Hematopoietic multipotent progenitor cell treated with erythropoietin and hydrocortisone succinate and interleukin-3 and kit ligand, for 17 days (in vitro differentiated cells): ENCODE data around the gene TACR1.

Source experiments
- DNase-seq: peaks from one replicate; pipeline ENCODE4 v3.0.0-alpha.2; 2015; ENCODE audit warnings: low spot score

TACR1 gene

DNA sequence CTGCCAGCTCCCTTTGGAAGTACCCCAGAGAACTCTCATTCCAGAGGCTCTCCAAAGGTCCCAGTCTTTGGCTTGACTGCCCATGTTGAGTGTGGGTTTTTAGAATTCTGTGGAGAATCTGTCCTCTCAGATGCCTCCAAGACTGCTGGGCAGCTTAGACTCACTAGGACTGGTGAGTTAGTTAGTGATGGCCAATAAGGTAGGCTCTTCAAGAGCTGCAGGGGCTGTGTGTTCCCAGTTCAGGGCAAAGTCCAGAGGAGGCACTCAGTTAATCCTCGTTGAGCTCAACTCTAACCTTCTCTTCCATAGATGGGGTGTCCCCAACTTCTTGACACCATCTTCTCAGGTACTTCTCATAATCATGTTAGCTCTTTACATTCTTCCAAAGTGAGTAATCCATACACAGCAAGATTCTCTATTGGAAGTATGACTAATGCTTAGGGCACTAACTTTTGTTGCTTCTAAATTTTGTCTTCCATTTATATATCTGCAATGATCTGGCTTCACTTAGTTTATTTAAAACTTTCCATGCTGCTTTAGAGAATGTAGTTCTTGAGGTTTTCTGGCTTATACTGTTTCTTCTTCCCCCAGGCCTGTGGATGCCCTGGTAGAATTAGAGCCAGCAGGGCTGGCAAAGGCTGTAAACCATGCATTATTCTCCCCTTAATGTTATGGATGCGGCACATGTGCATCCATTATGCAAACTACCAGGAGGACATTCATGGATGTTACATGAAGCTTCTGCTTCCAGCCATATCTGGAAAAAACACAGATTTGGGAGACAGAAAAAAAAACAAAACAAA, 151.9 kb downstream of the TACR1 start:
- DNase-seq = no peak

DNA sequence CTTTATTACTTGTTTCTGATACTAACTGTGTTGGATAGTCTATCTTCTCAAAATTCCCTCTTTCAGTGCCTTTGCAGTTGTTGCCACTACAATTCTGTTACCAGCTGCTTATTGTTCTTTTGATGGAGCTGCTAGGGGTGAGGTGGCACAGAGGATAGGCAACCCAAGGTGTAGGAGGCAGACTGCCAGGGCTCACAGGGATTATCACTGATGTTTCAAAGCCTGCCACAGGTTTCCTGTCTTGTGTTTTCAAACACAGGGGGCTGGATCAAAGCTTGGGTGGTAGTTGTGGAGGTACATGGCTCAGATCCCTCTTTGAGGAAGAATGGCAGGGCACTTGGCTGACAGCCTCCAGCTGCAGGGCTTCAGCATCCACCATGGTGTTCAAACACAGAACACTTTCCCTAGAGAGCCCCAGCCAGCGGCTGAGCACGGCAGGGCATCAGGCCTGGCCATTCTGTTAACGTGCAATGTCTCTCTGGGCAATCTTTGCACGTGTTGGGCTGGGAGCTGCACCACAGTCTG, 153.7 kb downstream of the TACR1 start:
- DNase-seq = no peak

DNA sequence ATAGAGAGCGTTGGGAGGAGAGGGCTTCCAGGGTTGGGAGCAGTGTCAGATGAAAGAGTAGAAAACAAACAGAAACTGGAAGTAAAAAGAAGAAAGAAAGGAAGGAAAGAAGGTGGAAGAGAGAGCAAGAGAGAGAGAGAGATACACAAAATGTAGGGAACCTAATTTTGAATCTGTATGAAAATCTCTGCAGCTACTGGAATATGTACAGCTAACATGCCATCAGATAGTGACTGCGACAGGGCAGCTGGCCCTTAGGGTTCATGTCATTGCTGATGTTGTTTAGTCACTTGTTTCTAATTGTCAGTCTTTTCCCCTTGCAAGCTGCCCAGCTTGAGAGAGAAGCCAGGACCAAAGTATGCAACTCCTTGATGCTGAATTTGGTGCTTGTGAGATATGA, 155.0 kb downstream of the TACR1 start:
- no peak for DNase-seq

DNA sequence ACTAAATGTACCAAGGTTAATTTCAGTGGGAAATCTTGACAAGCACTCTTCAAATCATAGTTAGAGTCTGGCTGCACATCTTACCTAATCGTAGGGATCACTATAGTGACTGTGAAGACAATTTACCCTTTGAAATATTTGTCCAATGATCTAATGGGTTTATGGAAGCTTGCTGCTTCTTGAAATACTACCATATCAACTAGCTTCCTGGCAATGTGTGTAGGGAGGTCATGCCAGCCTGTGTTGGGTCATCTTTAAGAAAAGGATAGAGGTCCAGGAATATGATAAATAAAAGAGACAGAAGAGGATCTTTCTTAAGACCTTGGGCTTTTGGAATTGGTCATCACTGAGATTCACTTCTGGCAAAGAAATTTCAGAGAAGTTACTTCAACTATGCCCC, 156.5 kb downstream of the TACR1 start:
- DNase-seq = no peak

DNA sequence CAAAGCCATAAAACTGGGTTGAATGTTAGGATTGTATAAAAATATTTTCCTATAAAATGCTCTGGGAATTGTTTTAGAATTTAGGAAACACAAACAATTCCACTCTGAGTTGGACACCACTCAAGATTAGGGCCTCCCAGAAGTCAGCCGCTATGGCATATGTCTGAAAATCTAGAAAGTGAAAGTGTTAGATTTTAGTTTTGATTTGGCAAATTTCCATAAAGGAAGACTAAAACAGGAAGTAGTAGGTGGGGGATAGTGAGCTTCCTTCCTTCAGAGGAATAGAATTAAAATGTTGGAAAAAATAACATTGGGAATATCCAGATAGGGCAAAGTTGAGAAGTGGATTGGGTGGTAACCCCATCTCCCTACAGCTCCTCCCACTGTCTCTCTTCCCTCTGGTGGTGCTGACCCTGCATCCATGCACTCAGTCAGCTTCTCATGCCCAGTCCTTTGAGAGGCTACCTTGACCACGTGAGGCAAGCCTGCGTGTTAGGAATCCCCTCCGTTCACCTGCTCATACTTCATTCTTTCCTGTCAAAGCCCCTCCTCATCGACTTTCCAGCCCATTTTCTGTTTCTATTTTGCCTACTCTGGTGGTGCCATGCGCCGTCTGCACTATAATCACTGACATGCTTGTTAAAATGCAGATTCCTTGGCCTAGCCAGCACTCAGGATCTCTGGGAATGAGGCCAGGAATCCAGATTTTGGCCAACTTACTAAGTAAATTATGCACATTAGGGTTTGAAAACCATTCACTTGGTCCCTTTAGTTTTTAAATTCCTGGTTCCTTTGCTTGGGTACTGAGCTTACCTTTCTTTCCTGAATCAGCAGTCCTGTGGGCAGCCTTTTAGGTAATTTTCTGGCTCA, 157.4 kb downstream of the TACR1 start:
- DNase-seq = no peak

DNA sequence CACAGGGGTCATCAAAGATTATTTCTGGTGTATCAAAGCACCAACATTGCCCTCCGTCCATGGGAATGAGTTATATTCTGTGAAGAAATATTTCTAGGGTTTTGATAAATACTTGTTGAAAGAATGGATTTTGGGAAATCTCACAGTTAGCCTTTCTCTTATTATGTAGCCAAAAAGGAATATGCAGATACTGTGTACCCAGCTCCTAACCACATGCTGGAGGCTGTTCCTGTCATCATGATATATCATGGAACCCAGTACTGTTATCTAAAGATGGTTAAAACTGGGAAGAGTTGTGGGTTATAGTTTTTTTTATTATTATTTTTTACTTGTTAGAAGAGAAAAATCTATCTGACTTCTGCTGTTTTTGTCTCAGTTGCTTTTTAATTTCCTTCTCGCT, 158.1 kb downstream of the TACR1 start:
- no peak for DNase-seq

DNA sequence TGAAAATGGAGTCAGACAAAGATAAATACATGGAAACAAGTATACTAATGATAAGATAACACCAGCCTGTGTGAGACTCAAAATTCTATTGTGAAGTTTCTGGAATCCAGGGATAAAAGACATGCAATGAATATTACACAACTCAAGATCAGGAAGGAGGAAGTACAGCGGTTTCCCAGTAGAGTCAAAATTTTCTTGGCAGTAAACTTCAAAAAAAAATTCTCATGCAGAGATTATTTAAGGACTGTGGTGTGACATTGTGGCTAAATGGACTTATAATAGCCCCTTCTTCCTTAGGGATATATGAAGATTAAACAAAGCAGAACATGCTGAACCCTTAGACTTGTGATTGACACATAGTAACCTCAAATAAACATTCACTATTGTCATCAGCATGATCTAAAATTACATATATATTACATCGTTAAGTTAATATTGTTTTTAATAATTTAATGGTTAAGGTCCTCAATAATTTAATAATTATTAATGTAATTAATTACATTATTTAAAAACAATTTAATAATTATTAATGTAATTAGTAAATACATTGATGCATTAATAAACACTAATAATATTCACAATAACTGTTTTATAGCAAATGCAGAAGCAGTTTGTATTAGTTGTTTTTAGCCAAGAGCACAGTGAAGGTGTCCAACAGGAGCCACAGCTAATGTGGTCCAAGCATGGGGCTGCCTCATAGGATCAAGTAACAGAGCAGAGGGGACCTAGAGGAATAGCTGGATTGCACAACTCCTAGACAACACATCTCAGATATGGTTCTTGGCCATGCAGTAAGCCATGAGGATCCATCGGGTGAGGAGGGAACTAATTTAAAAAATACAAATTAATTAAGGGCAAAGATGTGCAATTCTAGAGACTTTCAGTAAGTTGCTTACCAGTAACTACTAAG, 163.6 kb downstream of the TACR1 start:
- no peak for DNase-seq

DNA sequence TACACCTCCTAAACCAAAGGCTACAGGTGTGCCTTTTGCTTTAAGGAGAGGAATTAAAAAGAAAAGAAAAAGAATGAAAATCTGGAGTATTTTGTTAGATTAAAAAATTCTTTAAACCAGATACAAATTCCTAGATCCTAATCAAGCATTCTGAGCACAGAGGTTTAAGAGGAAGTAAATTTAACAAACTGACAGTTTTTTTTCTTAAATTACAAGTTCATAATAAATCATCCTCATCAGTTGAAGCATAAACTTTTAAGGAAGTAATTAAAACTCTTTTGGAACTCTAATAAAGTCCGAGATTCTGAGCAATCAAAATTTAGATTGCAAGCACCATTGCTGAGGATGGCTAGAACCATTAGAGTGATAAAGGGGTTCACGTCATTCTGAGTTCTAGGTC, 165.8 kb downstream of the TACR1 start:
- no peak for DNase-seq

DNA sequence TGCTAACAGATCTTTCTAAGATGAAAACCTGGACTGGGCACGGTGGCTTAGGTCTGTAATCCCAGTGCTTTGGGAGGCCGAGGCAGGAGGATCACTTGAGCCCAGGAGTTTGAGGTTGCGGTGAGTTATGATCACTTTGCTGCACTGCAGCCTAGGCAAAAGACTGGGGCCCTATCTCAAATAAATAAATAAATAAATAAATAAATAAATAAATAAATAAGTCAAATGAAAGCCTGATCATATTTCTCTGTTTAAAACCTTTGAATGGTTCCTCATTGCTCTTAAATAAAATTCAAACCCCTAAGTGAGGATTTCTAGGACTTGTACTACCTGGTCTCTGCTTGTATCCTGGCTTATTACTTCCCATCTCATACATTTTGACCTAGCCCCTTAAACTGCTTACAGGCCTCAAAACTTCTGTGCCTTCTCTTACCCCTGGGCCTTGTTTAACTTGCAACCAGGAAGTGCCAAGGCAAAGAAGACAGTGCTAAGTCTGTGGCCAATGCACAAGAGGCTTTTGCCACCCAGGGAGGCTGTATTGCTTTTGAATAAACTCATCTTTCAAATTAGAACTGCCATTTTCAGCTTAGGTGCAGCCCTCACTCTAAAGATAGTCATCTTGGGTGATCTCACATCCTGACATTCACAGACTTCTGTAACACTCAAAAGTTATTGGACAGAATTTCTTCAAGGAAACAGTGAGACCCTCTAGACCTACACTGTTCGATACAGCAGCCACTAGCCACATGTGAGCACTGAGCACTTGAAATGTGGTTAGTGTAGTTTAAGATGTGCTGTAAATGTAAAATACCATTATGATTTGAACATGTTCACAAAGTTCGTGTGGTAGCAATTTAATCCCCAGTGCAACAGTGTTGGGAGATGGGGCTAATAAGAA, 167.2 kb downstream of the TACR1 start:
- DNase-seq = no peak

DNA sequence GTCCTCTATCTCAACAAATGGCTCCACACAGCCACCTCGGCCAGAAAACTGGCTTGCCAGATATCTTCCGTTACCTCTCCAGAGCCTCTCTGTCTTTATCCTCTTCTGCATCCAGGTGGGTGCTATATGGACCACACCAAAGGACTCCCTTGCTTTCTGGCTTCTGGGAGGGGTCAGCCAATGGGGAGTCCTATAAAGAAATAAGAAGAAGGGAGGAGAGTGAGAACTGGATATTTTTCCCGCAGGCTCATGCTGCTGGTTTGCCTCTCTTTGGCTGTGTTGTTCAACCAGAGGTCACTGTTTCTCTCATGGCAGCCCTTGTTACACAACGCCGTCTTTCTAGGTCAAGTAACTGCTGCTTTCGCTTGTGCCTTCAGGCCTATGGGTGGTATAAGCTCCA, 168.1 kb downstream of the TACR1 start:
- no peak for DNase-seq

DNA sequence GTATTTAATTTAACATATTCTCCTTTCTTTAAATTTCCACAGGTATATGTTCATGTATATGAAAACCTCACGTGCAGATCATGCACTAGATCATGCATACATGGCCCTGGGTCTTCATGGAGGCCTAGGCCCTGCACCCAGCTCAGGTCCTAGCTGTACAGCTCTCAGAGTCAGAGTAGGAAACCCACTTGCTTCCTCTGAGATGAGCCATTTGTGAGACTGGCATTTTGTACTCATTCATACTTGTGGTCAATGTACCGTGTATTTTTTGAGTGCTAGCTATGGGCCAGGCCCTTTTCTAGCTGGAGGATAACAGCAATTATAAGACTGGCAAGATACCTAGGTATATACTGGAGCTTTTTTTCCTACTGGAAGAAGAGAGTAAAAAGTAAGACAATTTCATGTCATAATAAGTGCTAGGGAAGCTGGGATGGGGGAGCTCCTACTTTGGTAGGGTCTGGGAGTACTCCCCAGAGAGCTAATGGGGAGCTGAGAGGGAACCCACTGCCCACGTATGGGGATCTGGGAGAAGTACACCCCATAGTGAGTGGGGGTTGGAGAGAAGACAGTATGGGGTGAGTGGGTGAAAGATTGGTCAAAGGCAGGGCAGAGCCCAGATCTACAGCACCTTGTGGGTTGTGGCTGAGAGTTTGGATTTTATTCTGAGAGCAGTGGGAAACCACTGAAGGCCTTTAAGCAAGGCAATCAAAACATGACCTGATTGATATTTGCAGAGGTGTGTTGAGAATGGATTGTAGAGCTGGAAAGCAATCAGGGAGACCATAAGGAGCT, 168.9 kb downstream of the TACR1 start:
- no peak for DNase-seq

DNA sequence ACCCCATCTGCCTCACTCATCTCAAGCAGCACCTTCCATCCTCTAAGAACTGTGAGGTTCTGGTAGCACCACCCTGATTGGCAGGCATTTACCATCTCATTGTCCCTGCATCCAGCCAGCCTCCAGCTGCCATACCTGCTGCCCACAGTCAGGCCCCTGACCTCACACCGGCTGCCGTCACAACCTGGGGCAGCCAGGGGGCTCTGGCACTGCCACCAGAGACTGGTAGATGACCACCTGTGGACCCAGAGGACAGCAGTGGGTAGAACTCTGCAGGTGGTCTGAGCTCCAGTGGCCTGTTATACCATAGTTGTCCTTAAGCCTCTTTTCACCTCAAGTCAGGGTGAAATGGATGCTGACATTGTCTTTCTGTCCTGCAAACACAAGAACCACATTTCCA, 171.4 kb downstream of the TACR1 start:
- no peak for DNase-seq

DNA sequence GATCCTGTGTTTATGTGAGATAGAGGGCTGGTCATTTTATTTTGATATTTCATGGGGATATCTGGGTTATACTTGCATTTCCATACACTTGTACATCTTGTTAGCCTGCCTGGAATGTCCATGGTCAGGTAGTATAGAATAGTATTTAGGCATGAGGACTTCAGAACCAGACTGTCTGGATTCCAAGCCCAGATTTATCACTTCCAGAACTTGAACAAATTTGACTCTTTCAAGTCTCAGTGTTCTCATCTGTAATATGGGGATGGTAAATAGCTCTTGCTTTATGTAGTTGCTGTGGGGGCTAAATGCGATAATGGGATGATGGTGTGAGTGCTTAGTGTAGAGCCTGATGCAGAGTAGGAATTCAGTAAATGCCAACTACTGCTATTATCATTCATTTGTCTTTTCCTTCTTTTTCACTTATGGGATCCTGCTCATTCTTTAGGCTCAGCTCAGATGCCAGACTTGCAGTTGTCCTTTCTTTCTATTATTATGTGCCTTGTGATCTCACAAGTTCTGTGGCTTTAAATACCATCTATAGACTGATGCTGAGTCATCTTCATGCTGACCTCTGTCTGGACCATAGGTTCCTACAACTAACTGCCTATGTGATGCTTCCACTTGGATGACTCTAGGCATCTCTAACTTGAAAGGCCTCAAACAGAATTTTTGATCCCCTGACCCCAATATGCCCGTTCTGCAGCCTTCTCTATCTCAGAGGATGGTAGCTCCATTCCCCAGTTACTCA, 173.5 kb downstream of the TACR1 start:
- DNase-seq = no peak

DNA sequence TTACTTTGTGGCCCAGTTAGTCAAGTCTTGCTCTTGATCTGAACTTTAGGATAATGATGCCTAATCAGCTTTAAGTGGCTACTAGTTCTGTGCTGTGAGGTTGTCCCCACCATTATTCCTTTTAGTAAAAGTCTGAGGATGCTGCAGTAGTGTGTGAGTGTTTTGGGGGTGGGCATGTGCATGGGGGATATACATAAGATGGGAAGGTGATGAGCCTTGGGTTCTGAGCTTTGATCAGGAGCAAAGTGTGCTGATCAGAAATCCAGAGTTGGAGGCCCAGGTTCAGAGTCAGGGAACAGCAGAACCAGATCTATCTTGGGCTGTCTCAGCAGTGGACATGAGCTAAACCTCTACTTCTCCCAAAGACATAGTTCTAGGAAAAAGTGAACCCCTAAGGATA, 174.1 kb downstream of the TACR1 start:
- no peak for DNase-seq

DNA sequence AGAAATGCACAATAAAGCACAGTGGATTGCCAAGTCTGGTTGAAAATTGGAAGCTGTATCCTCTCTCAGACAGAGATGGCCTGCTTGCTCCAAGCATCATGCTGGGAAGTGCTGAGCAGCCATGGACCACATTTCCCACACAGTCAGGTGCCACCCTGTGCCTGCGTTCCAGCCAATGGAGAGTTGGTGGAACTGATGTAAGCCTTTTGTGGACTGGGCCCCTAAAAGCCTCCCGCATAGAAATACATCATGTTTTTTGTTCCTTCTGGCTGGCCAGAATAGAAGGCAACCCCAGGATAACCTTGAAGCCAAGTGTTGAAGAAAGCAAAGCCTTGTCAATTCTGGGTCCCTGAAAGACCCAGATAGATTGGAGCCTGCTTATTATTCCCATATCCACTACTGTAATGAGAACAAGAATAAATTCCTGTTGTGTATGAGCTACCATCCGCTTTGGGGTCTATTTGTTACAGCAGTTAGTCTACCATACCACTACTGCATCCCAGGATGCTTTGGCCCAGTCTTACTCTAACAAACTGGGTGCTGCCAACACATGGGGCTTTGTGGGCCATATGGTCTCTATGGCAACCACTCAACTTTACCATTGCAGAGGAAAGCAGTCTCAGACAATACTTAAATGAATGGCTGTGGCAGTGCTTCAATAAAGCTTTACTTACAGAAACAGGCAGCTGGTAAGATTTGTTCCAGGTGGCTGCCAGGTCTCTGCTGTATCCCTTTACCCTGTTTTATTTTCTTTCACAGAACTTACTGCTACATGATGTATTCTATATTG, 175.5 kb downstream of the TACR1 start:
- no peak for DNase-seq

DNA sequence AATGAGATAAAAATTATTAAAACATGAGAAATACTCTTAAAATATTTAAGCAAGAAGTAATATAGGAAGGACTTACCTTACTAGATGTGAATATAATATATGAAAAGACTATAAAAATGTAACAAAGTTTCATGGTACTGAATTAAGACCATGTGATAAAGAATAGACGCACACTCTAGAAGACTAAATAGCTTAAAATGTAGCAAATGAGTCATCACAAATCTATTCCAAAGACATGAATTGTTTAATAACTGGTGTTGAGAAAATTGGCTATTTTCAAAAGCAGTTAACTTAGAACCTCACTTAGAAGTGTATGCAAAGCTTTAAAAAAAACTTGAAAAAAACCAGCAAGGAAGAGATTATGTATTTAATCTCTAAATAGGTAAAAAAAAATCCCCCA, 176.8 kb downstream of the TACR1 start:
- no peak for DNase-seq

DNA sequence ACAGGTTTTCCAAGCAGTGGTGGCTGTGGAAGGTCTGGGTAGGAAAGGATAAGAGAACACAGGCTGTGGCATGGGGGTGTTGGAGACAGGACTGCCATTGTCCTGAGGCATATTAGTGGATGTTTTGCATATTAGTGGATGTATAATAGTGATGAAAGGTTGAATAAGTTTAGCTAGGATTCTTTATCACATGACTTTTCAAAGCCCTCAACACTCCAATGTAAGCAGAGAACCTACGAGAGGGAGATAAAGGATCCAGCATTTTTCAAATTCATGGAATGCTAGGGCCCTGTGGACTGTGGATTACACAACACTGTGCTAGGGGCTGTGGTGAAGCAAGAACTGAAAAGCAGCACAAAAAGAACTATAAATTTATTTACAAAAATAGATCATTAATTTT, 177.6 kb downstream of the TACR1 start:
- DNase-seq = no peak

DNA sequence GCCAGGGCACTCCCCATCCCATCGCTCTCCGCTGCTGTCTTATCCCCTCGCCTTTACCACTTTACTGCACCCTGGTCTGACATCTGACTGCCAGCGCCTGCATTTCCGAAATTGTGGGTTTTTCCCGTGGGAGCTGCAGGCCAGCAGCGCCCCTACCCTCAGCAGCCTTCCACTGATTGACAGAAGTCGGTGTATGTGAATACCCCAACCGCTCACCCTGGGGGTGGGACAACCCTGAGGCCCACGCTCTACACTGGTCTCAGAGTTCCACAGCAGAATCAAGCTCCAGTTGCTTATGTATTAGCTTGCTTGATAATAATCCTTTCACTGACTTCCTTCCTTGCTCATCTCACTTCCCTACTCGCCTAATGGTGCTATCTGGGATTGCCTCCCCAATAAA, 178.8 kb downstream of the TACR1 start:
- DNase-seq = no peak

DNA sequence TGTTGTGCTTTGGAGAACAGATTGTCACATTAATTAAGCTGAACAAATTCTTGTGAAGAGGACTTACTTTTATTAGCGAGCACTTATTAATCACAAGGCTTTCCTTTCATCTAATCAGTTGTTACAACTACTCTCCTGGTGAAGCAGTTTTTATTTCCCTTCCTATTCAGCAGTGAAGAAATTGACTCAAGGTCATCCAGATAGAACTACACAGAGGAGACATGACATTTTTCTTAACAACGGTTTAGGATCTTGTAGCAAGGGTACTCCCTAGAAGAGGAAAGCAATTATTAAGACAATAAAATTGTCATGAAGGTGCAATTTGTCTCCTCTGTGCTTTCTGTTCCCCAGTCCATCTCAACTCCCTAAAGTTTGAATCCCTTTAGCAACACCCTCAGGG, 179.5 kb downstream of the TACR1 start:
- no peak for DNase-seq
